ENCODE data around the gene CLDN16.

CLDN16 gene

DNA sequence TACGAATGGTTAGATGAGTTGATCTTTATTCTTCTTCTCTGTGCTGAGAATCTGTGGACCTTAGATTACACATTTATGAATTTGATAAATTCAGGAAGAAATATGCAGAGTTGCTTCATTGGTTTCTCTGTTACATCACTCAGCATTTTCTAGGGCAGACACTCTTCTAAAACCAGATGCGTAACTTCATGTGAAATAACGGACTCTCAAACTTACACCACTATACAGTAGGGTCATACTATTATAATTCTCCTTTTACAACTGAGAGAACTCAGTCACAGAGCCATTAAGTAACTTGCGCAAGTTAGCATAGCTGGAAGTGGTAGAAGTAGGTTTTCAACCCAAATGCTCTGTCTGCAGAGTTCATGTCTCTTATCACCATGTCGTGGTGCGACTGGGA, 56.0 kb downstream of the CLDN16 start:
- DNase-seq, result no peak

GRCh38 chr3:190444576-190445145, 56.7 kb downstream of the CLDN16 start:
- DNase-seq, result no peak

DNA sequence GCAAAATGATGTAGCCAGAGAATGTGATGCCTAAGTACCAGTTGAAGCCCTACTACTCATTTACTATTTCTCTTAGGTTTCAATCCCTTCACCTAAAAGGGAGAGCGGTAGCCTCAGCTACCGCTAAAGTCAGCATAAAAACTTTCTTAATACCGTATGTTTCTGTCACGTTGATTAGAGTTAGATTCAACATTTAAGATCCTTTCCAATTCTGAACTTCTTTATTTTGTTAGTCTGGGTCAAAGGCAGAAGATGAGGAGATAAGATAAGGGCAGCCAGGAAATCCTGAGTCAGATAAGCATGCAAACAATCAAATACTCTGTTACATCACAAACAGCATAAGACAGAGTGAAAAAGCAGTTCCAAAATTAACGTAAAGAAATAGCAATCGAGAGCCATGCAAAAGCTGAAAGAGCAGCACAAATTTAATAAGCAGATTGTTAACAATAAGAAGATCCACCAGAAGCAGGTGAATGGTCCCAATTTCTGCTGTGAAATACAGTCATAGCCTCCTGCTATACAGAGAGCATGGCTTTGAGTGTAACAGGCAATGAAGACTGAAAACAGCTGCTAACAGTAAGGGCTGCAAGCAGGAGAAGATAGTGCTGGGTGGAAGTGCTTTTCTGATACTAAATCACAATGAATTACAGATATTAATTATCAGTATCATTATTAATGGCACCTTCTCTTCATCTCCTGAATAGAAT, 58.8 kb downstream of the CLDN16 start:
- DNase-seq, result no peak

GRCh38 chr3:190448256-190448655, 60.3 kb downstream of the CLDN16 start:
- DNase-seq, result no peak

- no peak for DNase-seq
Measured at GRCh38 chr3:190449801-190450200, 61.8 kb downstream of the CLDN16 start, which contains the start of gene TMEM207. Gene TMEM207, minus strand, starts transcription at chr3:190449901. Its CDS starts 92 bp downstream, at chr3:190449809.

GRCh38 chr3:190455828-190456227, 67.9 kb downstream of the CLDN16 start:
- DNase-seq, result no peak

- no peak for DNase-seq
Measured at GRCh38 chr3:190456770-190457169, 68.8 kb downstream of the CLDN16 start.

- DNase-seq, result peak; percentile 16
Measured at GRCh38 chr3:190458040-190458439, 70.1 kb downstream of the CLDN16 start.
